K562 (cell line): ENCODE measurements around the gene HIGD1C. TPM values are rescaled to one million over a fixed set of nuclear protein-coding genes. Genes with fewer than 3 reads are reported as not detected.
A peak's percentile ranks its signal among the peaks of the same experiment; 100 is the strongest.

Experiments
- ATAC-seq: fragments of 200-7000 bp; cut with Tn5 transposase; 3 replicates; pipeline ENCODE4 v1.9.1; 2020; ENCODE audit warnings: moderate library complexity
- BruUV-seq: library from RNA; stranded (reverse); fragments of 400-500 nt; replicated peaks from 2 replicates; lab custom pipeline; 2021; lab: Mats Ljungman, UMichigan
- CTCF ChIA-PET: fragments of 300-600 bp; formaldehyde crosslinking; extraction: SDS; loops from one replicate; lab custom pipeline; 2021; ENCODE audit warnings: low intra/inter-chr PET ratio; lab: Yijun Ruan, JAX
- POLR2A ChIA-PET: fragments of 300-600, 350-650 bp; sonication (Branson Sonifier 250); formaldehyde crosslinking; extraction: SDS; loops from one replicate; lab custom pipeline; 2021; ENCODE audit warnings: antibody characterized with exemption, inconsistent platforms; lab: Yijun Ruan, JAX
- DNase-seq, 4 experiments: peaks; one replicate each; pipeline versions ENCODE4 v3.0.0 to v3.0.0-alpha.2; 2011 to 2018; ENCODE audit warnings: low spot score in 3 of 4, mixed read lengths in 3 of 4; ENCODE audit errors: extremely low read depth in 1 of 4
- FAIRE-seq: peaks from 2 replicates; lab custom pipeline; 2011; peaks lifted over from hg19 to GRCh38; lab: Jason Lieb, UNC
- H2AFZ ChIP-seq: 2 replicates; pipeline ENCODE4 v1.6.0; 2011; ENCODE audit warnings: low read depth, low read length, control low read depth, inconsistent platforms
- H3K27ac ChIP-seq: fragments of 200-600 bp; 3 replicates; pipeline ENCODE4 v1.8.0; 2011; ENCODE audit warnings: low read depth, mild to moderate bottlenecking, control low read depth, inconsistent platforms, low read length, moderate library complexity, mixed read lengths; ENCODE audit errors: extremely low read depth
- H3K27me3 ChIP-seq, 2 experiments: fragments of 300-600 bp in 1 of 2; 2 replicates in 1 of 2; 3 replicates in 1 of 2; pipeline versions ENCODE4 v1.6.0 to v1.8.0; 2011; ENCODE audit warnings: inconsistent platforms in 2 of 2, low read length in 2 of 2, mild to moderate bottlenecking in 1 of 2, mixed read lengths in 1 of 2, moderate library complexity in 1 of 2; ENCODE audit not compliant: control insufficient read depth in 2 of 2, insufficient read depth in 2 of 2
- H3K36me3 ChIP-seq: fragments of 300-600 bp; 3 replicates; pipeline ENCODE4 v1.8.0; 2011; ENCODE audit warnings: mild to moderate bottlenecking, low read length, inconsistent platforms; ENCODE audit not compliant: control insufficient read depth, insufficient read depth
- H3K4me1 ChIP-seq, 2 experiments: fragments of 200-600 bp in 1 of 2; replicated peaks in 1 of 2; 2 replicates in 1 of 2; 3 replicates in 1 of 2; pipeline versions ENCODE4 v1.5.1 to v1.8.0; 2011; ENCODE audit warnings: inconsistent platforms in 2 of 2, low read length in 2 of 2, mild to moderate bottlenecking in 1 of 2, mixed read lengths in 1 of 2, moderate library complexity in 1 of 2; ENCODE audit not compliant: control insufficient read depth in 2 of 2, insufficient read depth in 2 of 2
- H3K4me2 ChIP-seq: 2 replicates; pipeline ENCODE4 v1.6.1; 2011; ENCODE audit warnings: low read length, control low read depth, inconsistent platforms, mixed read lengths; ENCODE audit not compliant: insufficient read depth
- H3K4me3 ChIP-seq: fragments of 200-600 bp; sonication (generic), shearing (Covaris generic); 2 replicates; pipeline ENCODE4 v1.5.1; 2016; ENCODE audit warnings: control low read depth, inconsistent platforms
- H3K79me2 ChIP-seq: fragments of 200-600 bp; 3 replicates; pipeline ENCODE4 v1.8.0; 2011; ENCODE audit warnings: low read length, inconsistent platforms; ENCODE audit not compliant: control insufficient read depth, insufficient read depth
- H3K9ac ChIP-seq, 2 experiments: 2 replicates each; pipeline versions ENCODE4 v1.6.0 to v1.6.1; 2011; ENCODE audit warnings: low read depth in 2 of 2, low read length in 2 of 2, control low read depth in 1 of 2, inconsistent platforms in 1 of 2, mild to moderate bottlenecking in 1 of 2, mixed read lengths in 1 of 2; ENCODE audit not compliant: insufficient read depth in 1 of 2
- H3K9me1 ChIP-seq: one replicate; pipeline ENCODE4 v1.6.0; 2011; ENCODE audit warnings: inconsistent platforms, mild to moderate bottlenecking, low read length, moderate library complexity; ENCODE audit not compliant: control insufficient read depth, insufficient read depth
- H3K9me3 ChIP-seq: replicated peaks from 2 replicates; pipeline ENCODE4 v1.5.1; 2011; ENCODE audit warnings: low read depth, low read length, inconsistent platforms; ENCODE audit not compliant: control insufficient read depth, insufficient read depth
- H4K20me1 ChIP-seq: replicated peaks from 2 replicates; pipeline ENCODE4 v1.6.1; 2011; ENCODE audit warnings: low read length, inconsistent platforms, mixed read lengths; ENCODE audit not compliant: control insufficient read depth, insufficient read depth
- POLR2H ChIP-seq: IDR thresholded peaks from 2 replicates; pipeline ENCODE4 v1.6.1; 2016; ENCODE audit warnings: missing genetic modification characterization, low read depth, mild to moderate bottlenecking, control low read depth, missing compliant biosample characterization, moderate library complexity
- PRMT5 ChIP-seq: sonication (generic); formaldehyde crosslinking; IDR thresholded peaks from 2 replicates; pipeline ENCODE4 v1.5.0; 2020; ENCODE audit warnings: missing genetic modification reagents
- RCOR1 ChIP-seq, 2 experiments: IDR thresholded peaks; 2 replicates each; pipeline ENCODE4 v1.6.1; 2012; ENCODE audit warnings: low read depth in 2 of 2, low read length in 2 of 2, borderline replicate concordance in 1 of 2, improper control_type of control experiment in 1 of 2
- SNAPC5 ChIP-seq: fragments of 250-450 bp; sonication (Bioruptor Pico); IDR thresholded peaks from 2 replicates; pipeline ENCODE4 v1.8.0; 2021; ENCODE audit warnings: moderate library complexity, mild to moderate bottlenecking, inconsistent platforms
- ZBTB43 ChIP-seq: sonication (generic); formaldehyde crosslinking; IDR thresholded peaks from 2 replicates; pipeline ENCODE4 v1.8.0; 2023; ENCODE audit warnings: mild to moderate bottlenecking, missing genetic modification reagents
- ZKSCAN8 ChIP-seq: fragments of 200-800 bp; sonication (Bioruptor generic); IDR thresholded peaks from 2 replicates; pipeline ENCODE4 v1.6.1; 2016; ENCODE audit warnings: missing genetic modification characterization, missing compliant biosample characterization
- WGBS: fragments of 100-300 bp; shearing (Covaris generic); methylation state at CpG from one replicate; pipeline ENCODE4 v1.1.6; 2016; ENCODE audit warnings: low coverage, mixed read lengths; ENCODE audit not compliant: insufficient coverage; ENCODE audit errors: missing lambda C conversion rate; 5-methylcytosine and 5-hydroxymethylcytosine counted together
- in situ Hi-C: fragments of 300-500 bp; cut with MboI; formaldehyde crosslinking; loops from 4 replicates; pipeline ENCODE4 v1.15.0; 2018; ENCODE audit warnings: inconsistent platforms, mixed read lengths
- intact Hi-C: fragments of 100-400 bp; cut with micrococcal nuclease; formaldehyde crosslinking; loops from 2 replicates; pipeline ENCODE4 v1.14.2; 2022
- polyA plus RNA-seq, 8 experiments: library from polyadenylated mRNA; depleted of rRNA in 4 of 8; stranded (reverse) in 5 of 8; unstranded in 3 of 8; fragments of >200 nt; fragmentation: Nextera tagmentation in 2 of 8; fragmentation: Illumina TruSeq in 1 of 8; extraction: Ambion mirVana in 2 of 8; extraction: Trizol in 1 of 8; gene quantifications; 2 replicates each; pipeline versions ENCODE4 v1.2.1 to v1.2.3, GENCODE V29; 2011 to 2014; ENCODE audit warnings: inconsistent platforms in 1 of 8, missing spikeins in 1 of 8
- total RNA-seq, 7 experiments: library from RNA; depleted of rRNA in 6 of 7; stranded (reverse); fragments of >200 nt in 6 of 7; fragmentation: Illumina TruSeq in 2 of 7; extraction: Trizol in 2 of 7; gene quantifications; 2 replicates each; pipeline versions ENCODE4 v1.2.1 to v1.2.3, GENCODE V29; 2011 to 2021; ENCODE audit warnings: low replicate concordance in 1 of 7
- TF ChIP-seq, protein P1 (sequence below): fragments of 450-650 bp; IDR thresholded peaks from 2 replicates; pipeline ENCODE4 v1.6.1; 2016
- TF ChIP-seq, protein P2 (sequence below), 2 experiments: fragments of 450-650 bp; IDR thresholded peaks; 2 replicates each; pipeline ENCODE4 v1.6.1; 2016

HIGD1C gene
- total and polyA plus RNA-seq, 9 of the 15 experiments (the other 6 are each of a cell fraction or from before 2014, with no cell fraction given), result not detected

DNA sequence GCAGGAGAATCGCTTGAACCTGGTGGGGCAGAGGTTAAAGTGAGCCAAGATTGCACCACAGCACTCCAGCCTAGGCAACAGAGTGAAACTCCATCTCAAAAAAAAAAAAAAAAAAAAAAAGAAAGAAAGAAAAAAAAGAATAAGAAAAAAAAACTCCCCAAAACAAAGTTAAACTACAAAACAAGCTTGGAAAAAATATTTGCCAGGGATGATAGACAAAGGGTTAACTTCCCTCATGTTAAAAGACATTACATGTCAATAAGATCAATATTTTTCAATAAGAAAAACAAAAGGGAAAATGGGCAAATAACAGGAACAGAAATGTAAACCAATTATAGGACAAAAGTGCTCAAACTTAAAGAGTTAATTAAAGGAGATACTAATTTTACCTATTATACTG is 26.4 kb upstream of the HIGD1C start (continued):
- no peak for TF ChIP-seq ZBTB43 (CRISPR knock-in tag)
- TF ChIP-seq, protein P1, sequence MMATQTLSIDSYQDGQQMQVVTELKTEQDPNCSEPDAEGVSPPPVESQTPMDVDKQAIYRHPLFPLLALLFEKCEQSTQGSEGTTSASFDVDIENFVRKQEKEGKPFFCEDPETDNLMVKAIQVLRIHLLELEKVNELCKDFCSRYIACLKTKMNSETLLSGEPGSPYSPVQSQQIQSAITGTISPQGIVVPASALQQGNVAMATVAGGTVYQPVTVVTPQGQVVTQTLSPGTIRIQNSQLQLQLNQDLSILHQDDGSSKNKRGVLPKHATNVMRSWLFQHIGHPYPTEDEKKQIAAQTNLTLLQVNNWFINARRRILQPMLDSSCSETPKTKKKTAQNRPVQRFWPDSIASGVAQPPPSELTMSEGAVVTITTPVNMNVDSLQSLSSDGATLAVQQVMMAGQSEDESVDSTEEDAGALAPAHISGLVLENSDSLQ, result no peak
- no peak for TF ChIP-seq PRMT5 (CRISPR knock-in tag)
- no peak for TF ChIP-seq SNAPC5 (CRISPR knock-in tag)

- no peak for FAIRE-seq
- Histone ChIP-seq H3K27me3 (no peaks in the 10 kb centered on the region), H3K4me3 (peak overlapping the region; percentile 61)
- peak; percentile 31; the same call in 1 of the 2 replicates for TF ChIP-seq ZKSCAN8 (CRISPR knock-in tag)
- TF ChIP-seq RCOR1 (IDR thresholded peaks at IDR 0.05; ENCODE audit: borderline replicate concordance in 1 of 2, low read depth in 2 of 2, low read length in 2 of 2), result no peak
- TF ChIP-seq POLR2H (tag), result peak; percentile 48; the same call in 1 of the 2 replicates
- TF ChIP-seq, protein P2, sequence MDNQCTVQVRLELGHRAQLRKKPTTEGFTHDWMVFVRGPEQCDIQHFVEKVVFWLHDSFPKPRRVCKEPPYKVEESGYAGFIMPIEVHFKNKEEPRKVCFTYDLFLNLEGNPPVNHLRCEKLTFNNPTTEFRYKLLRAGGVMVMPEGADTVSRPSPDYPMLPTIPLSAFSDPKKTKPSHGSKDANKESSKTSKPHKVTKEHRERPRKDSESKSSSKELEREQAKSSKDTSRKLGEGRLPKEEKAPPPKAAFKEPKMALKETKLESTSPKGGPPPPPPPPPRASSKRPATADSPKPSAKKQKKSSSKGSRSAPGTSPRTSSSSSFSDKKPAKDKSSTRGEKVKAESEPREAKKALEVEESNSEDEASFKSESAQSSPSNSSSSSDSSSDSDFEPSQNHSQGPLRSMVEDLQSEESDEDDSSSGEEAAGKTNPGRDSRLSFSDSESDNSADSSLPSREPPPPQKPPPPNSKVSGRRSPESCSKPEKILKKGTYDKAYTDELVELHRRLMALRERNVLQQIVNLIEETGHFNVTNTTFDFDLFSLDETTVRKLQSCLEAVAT (IDR thresholded peaks at IDR 0.05), result 0 out of 4 replicates have a peak, but pooled peaks of 1 of the 2 experiments have one; percentile 23
- TF ChIP-seq, all 486 proteins: peak for 3
- H3K4me1 ChIP-seq, result peaks cover 3 to 21% of the 10 kb centered on the region in 2 experiments; a peak in 4 of 5 replicates
- WGBS, result 33% methylated on average over 1 of the region's 1 CpG
- H3K4me2 ChIP-seq, result peak overlapping the region; percentile 85
- H4K20me1 ChIP-seq, result no peaks in the 10 kb centered on the region
- H3K27ac ChIP-seq, result peak overlapping the region; percentile 53
- DNase-seq (no peak), ATAC-seq (peak; percentile 13)
- ChIA-PET CTCF (no interaction called here), POLR2A (no interaction called here)
- intact Hi-C loops (loop anchor here (5.0 to 10.0 kb wide), 3 partner anchors 99 to 162 kb away; partner anchors contain the start of genes ATF1 and SLC11A2), in situ Hi-C loops (no loop called here)
- H3K9me1 ChIP-seq, result no peaks in the 10 kb centered on the region
- no peaks in the 10 kb centered on the region; the same call in 2 of the 3 replicates for H3K36me3 ChIP-seq
- peak overlapping the region; percentile 40 for H2AFZ ChIP-seq
- no peaks in the 10 kb centered on the region for H3K9me3 ChIP-seq
- no TSS peak for BruUV-seq
- H3K79me2 ChIP-seq, result peaks cover 46% of the 10 kb centered on the region
- peak overlapping the region in 1 of 2 experiments; percentile 81; a peak in 2 of 4 replicates for H3K9ac ChIP-seq
Observed at GRCh38 chr12:50926415-50926814, 25.9 kb upstream of the HIGD1C start.
